Cardiac muscle cell (in vitro differentiated cells and primary cell): ENCODE results near the gene SERPINC1. TPM values are rescaled to one million over a fixed set of nuclear protein-coding genes. Genes with fewer than 3 reads are reported as not detected.
"Not testable (repeated sequence)": the region's sequence is repeated elsewhere in the genome, so short reads cannot be mapped to it uniquely, and the experiment has no call there.

Source experiments
- DNase-seq, 2 donors: peaks; one replicate each; pipeline versions ENCODE4 v3.0.0 to v3.0.0-alpha.2; 2010 to 2017; ENCODE audit warnings: low read depth in 1 of 2, low spot score in 1 of 2
- H3K27ac ChIP-seq: fragments of 200-600 bp; sonication (generic); 2 replicates; pipeline ENCODE4 v1.5.1; 2016
- H3K27me3 ChIP-seq: fragments of 200-600 bp; sonication (generic); 2 replicates; pipeline ENCODE4 v1.6.0; 2016; ENCODE audit warnings: control low read depth
- H3K36me3 ChIP-seq: fragments of 200-600 bp; sonication (generic); 2 replicates; pipeline ENCODE4 v1.5.1; 2016; ENCODE audit warnings: control low read depth
- H3K4me1 ChIP-seq: fragments of 200-600 bp; sonication (generic); 2 replicates; pipeline ENCODE4 v1.8.1; 2017; ENCODE audit warnings: low read depth, mild to moderate bottlenecking, mixed run types
- H3K4me3 ChIP-seq: fragments of 200-600 bp; sonication (generic); 2 replicates; pipeline ENCODE4 v1.5.1; 2016; ENCODE audit warnings: mild to moderate bottlenecking
- H3K9me3 ChIP-seq: fragments of 200-600 bp; sonication (generic); 2 replicates; pipeline ENCODE4 v1.5.1; 2017; ENCODE audit warnings: low read depth, mild to moderate bottlenecking, control low read depth
- polyA plus RNA-seq: library from polyadenylated mRNA; unstranded; fragments of >200 nt; fragmentation: Nextera tagmentation; extraction: Ambion mirVana; gene quantifications from 2 replicates; pipeline ENCODE4 v1.2.1, GENCODE V29; 2016
- total RNA-seq: library from RNA; depleted of rRNA; stranded (reverse); fragments of >200 nt; gene quantifications from 2 replicates; pipeline ENCODE4 v1.2.3, GENCODE V29; 2016
- TF ChIP-seq, protein P1 (sequence below): IDR thresholded peaks from 2 replicates; pipeline ENCODE4 v1.5.1; 2012; ENCODE audit warnings: low read depth, mild to moderate bottlenecking, low read length

The SERPINC1 gene
- total and polyA plus RNA-seq, 2 experiments from 2014 or later, result 0.36 TPM; not detected in 1

DNA sequence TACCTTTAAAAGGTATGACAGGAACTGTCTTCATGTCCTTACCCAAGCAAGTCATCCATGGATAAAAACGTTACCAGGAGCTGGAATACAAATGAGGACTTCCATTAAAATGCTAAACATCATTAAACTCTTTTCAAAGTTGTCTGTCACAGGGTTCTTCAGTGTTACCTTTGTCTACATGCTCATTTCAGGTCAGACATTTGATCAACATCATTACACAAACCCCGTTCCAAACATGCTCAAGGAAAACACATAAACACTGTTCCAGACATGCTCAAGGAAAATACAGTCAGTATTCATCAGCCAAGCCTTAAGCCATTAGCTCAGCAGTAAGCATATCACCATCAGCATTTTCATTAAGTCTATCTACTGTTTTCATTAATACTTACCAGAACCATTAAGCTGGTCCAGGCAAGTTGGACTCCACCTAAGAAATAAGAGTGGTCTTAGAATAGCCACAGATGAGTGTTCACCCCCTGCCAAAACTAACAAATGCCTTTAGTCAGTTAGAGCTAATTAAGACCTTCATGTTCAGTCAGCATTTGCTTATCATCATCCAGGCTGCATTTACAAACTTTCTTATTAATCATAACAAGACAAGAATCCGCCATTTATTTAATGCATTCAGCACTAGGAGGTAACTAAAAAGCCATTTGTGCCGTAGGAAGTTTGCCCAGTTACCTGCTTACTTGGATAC, 51.5 kb downstream of the SERPINC1 start:
- peak overlapping the region; percentile 38 for H3K4me3 ChIP-seq
- H3K9me3 ChIP-seq, result no peaks in the 10 kb centered on the region
- H3K36me3 ChIP-seq, result peaks cover 40% of the 10 kb centered on the region
- peaks cover 19% of the 10 kb centered on the region for H3K4me1 ChIP-seq
- H3K27me3 ChIP-seq, result no peaks in the 10 kb centered on the region
- peak in 1 of 2 donors; percentile 9 for DNase-seq
- TF ChIP-seq, protein P1, sequence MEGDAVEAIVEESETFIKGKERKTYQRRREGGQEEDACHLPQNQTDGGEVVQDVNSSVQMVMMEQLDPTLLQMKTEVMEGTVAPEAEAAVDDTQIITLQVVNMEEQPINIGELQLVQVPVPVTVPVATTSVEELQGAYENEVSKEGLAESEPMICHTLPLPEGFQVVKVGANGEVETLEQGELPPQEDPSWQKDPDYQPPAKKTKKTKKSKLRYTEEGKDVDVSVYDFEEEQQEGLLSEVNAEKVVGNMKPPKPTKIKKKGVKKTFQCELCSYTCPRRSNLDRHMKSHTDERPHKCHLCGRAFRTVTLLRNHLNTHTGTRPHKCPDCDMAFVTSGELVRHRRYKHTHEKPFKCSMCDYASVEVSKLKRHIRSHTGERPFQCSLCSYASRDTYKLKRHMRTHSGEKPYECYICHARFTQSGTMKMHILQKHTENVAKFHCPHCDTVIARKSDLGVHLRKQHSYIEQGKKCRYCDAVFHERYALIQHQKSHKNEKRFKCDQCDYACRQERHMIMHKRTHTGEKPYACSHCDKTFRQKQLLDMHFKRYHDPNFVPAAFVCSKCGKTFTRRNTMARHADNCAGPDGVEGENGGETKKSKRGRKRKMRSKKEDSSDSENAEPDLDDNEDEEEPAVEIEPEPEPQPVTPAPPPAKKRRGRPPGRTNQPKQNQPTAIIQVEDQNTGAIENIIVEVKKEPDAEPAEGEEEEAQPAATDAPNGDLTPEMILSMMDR, result no peak
- peak overlapping the region; percentile 77 for H3K27ac ChIP-seq

DNA sequence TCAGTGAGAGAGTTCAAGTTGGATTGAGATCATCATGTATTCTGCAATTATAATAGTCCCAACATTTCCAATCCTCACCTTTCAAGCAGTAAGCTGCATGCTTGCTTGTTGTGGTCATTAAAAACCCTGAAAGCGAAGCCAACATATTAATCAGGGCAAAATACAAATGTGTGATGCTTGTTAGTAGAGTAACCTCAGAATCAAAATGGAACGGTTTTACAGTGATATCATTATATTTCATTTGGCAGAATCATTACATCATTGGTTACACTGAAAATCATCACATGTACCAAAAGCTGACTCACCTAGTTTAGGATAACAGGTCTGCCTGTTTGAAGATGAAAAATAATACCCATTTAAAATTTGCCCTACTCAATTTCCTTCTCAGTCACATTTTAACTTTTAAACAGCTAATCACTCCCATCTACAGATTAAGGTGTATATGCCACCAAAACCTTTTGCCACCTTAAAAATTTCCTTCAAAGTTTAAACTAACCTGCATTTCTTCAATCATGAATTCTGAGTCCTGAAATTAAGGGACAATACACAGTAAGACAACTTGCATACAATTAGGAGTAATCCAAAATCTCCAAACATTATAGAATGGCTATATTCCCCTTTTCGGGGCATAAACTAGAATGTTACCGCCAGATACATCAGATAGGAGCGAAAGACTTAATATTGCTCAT, 52.8 kb downstream of the SERPINC1 start:
- Histone ChIP-seq H3K27ac (peak overlapping the region; percentile 77), H3K4me3 (no peak overlapping the region), H3K36me3 (peaks cover 40% of the 10 kb centered on the region), H3K27me3 (no peaks in the 10 kb centered on the region), H3K9me3 (no peaks in the 10 kb centered on the region), H3K4me1 (peaks cover 19% of the 10 kb centered on the region)
- TF ChIP-seq, protein P1, result no peak
- DNase-seq, result peak in 1 of 2 donors; percentile 15

DNA sequence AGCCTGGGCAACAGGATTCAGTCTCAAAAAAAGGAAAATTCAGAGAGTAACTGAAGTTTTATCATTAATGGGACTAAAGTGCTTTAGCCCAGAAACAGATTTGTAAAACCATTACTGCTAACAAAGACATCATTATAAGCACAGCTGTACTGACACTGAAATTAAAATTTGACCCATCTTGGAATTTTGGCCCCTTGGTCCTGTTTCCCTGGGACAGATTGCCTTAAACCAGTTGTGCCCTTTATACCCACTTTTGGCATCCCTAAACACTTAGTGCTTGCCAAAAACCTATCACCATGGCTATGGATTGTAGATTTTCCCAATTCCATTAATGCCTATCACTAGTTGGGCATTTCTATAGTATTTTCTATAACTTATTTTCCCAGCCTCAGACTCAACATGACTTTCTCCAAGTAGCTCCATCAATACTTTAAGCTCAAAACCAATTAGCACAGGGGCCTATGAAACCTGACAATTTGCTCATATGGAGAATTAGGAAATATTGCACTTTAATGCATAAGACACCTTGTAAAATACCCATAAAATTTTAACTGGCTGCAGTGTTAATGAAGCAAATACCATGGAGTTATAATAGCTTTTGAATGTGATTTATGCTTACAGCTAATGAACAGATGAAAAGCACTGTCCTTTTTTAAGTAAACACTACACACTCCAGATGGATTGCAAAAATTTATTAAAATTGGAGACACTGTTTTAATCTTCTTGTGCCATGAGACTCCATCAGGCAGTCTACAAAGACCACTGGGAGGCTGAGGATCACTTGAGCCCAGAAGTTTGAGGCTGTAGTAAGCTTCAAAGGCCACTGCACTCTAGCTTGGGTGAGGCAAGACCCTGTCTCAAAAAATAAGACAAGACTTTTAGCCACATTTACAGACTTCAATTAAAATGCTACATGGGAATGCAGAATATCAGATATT, 53.6 kb downstream of the SERPINC1 start:
- TF ChIP-seq, protein P1, result no peak
- Histone ChIP-seq H3K4me3 (no peak overlapping the region), H3K27ac (peak overlapping the region; percentile 77), H3K9me3 (no peaks in the 10 kb centered on the region), H3K36me3 (peaks cover 47% of the 10 kb centered on the region), H3K4me1 (peaks cover 19% of the 10 kb centered on the region), H3K27me3 (no peaks in the 10 kb centered on the region)
- DNase-seq, result peak in 1 of 2 donors; percentile 14

DNA sequence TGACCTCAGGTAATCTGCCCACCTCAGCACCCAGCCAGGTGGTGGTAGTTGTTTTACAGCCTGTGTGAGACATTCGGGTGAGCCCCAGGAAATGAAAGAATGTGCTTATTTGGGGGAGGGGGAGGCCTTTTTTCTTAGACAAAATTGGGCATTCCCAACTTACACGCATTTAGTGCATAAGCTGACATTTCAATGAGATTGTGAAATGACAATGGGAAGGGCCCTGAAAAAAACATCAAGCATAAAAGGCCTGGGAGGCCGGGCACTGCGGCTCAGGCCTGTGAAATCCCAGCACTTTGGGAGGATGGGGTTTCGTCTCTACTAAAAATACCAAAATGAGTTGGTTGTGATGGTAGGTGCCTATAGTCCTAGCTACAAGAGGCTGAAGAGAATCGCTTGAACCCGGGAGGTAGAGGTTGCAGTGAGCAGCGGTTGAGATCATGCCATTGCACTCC, 54.3 kb downstream of the SERPINC1 start:
- Histone ChIP-seq H3K4me3 (no peak overlapping the region), H3K27ac (peak overlapping the region; percentile 48), H3K27me3 (no peaks in the 10 kb centered on the region), H3K36me3 (peaks cover 54% of the 10 kb centered on the region), H3K9me3 (no peaks in the 10 kb centered on the region), H3K4me1 (peaks cover 19% of the 10 kb centered on the region)
- TF ChIP-seq, protein P1, result no peak
- DNase-seq, result peak in 1 of 2 donors; percentile 34

GRCh38 chr1:173862146-173862768, 54.9 kb downstream of the SERPINC1 start:
- Histone ChIP-seq H3K4me1 (peaks cover 19% of the 10 kb centered on the region), H3K27ac (peak overlapping the region; percentile 48), H3K36me3 (peaks cover 55% of the 10 kb centered on the region)
- H3K9me3 ChIP-seq, H3K4me3 ChIP-seq, H3K27me3 ChIP-seq: not testable (repeated sequence)
- DNase-seq, result peak in 1 of 2 donors; percentile 25
